Panc1 (cell line): ENCODE data around the gene SAV1. TPM values are rescaled to one million over a fixed set of nuclear protein-coding genes. Genes with fewer than 3 reads are reported as not detected.
"Not testable (repeated sequence)": the region's sequence is repeated elsewhere in the genome, so short reads cannot be mapped to it uniquely, and the experiment has no call there.

Experiments
- ATAC-seq: fragments of 200-7000 bp; cut with Tn5 transposase; 2 replicates; pipeline ENCODE4 v1.9.1; 2020; ENCODE audit warnings: mild to moderate bottlenecking, moderate library complexity
- BruUV-seq: library from RNA; stranded (reverse); fragments of 400-500 nt; replicated peaks from 2 replicates; lab custom pipeline; 2021; lab: Mats Ljungman, UMichigan
- CTCF ChIA-PET: fragments of 300-600 bp; sonication (Branson Sonifier 250); formaldehyde crosslinking; loops from one replicate; lab custom pipeline; 2022; ENCODE audit warnings: antibody characterized with exemption; lab: Charles Lee
- POLR2A ChIA-PET: fragments of 300-600 bp; sonication (Branson Sonifier 250); formaldehyde crosslinking; loops from one replicate; lab custom pipeline; 2022; ENCODE audit warnings: antibody characterized with exemption; lab: Charles Lee
- DNase-seq: peaks from one replicate; pipeline ENCODE4 v3.0.0-alpha.2; 2010; ENCODE audit warnings: low read depth, low spot score
- H3K27ac ChIP-seq: 2 replicates; pipeline ENCODE4 v1.5.1; 2011; ENCODE audit warnings: mild to moderate bottlenecking, low read length, inconsistent platforms
- H3K27me3 ChIP-seq: fragments of 200-500 bp; sonication (Bioruptor generic); 2 replicates; pipeline ENCODE4 v1.6.0; 2014; ENCODE audit warnings: low read length, inconsistent platforms; ENCODE audit not compliant: control insufficient read depth, insufficient read depth
- H3K36me3 ChIP-seq: fragments of 200-500 bp; sonication (Bioruptor generic); 2 replicates; pipeline ENCODE4 v1.5.1; 2014; ENCODE audit warnings: inconsistent platforms, mild to moderate bottlenecking, low read length, moderate library complexity; ENCODE audit not compliant: control insufficient read depth, insufficient read depth
- H3K4me1 ChIP-seq: 2 replicates; pipeline ENCODE4 v1.5.1; 2011; ENCODE audit warnings: inconsistent platforms, mild to moderate bottlenecking, low read length, moderate library complexity; ENCODE audit not compliant: control insufficient read depth, insufficient read depth
- H3K4me3 ChIP-seq, 2 experiments: 2 replicates each; pipeline ENCODE4 v1.5.1; 2011 to 2012; ENCODE audit warnings: low read depth in 2 of 2, low read length in 2 of 2, mild to moderate bottlenecking in 2 of 2, inconsistent platforms in 1 of 2, moderate library complexity in 1 of 2
- H3K9me3 ChIP-seq: fragments of 200-500 bp; sonication (Bioruptor generic); 2 replicates; pipeline ENCODE4 v1.5.1; 2014; ENCODE audit warnings: low read depth, mild to moderate bottlenecking, inconsistent platforms, low read length, moderate library complexity; ENCODE audit not compliant: control insufficient read depth, insufficient read depth
- CTCF ChIP-seq: fragments of 450-650 bp; IDR thresholded peaks from 2 replicates; pipeline ENCODE4 v1.5.1; 2017; ENCODE audit warnings: mild to moderate bottlenecking
- POLR2AphosphoS5 ChIP-seq: IDR thresholded peaks from 2 replicates; pipeline ENCODE4 v1.6.1; 2012; ENCODE audit warnings: mild to moderate bottlenecking, low read depth, low read length, moderate library complexity
- SIN3A ChIP-seq: IDR thresholded peaks from 2 replicates; pipeline ENCODE4 v1.6.1; 2012; ENCODE audit warnings: low read depth, mild to moderate bottlenecking, low read length, moderate library complexity, borderline replicate concordance; ENCODE audit not compliant: insufficient read depth
- TCF7L2 ChIP-seq: IDR thresholded peaks from 2 replicates; pipeline ENCODE4 v1.6.1; 2011; ENCODE audit warnings: mild to moderate bottlenecking, low read depth, low read length, inconsistent platforms
- in situ Hi-C: cut with HindIII; loops from 2 replicates; pipeline ENCODE4 v1.10.0; 2016; ENCODE audit warnings: low sequenced_read_pairs, low pct_unique_long_range_greater_than_20kb
- intact Hi-C: fragments of 100-400 bp; cut with micrococcal nuclease; formaldehyde crosslinking; loops from one replicate; pipeline ENCODE4 v1.10.0; 2022; ENCODE audit not compliant: unreplicated experiment
- total RNA-seq: library from RNA; stranded (reverse); gene quantifications from one replicate; pipeline ENCODE4 v1.2.1, GENCODE V29; 2021; ENCODE audit not compliant: unreplicated experiment
- TF ChIP-seq, protein P1 (sequence below), 2 experiments: IDR thresholded peaks; 2 replicates each; pipeline ENCODE4 v1.6.1; 2011 to 2012; ENCODE audit warnings: low read depth in 2 of 2, control low read depth in 1 of 2, low read length in 1 of 2, mild to moderate bottlenecking in 1 of 2, moderate library complexity in 1 of 2; ENCODE audit not compliant: insufficient read depth in 1 of 2

Gene SAV1
- total RNA-seq, 1 experiment from 2014 or later = 13.2 TPM

GRCh38 chr14:50664579-50664978 lies 3.5 kb downstream of the SAV1 start:
- H3K27ac ChIP-seq, H3K4me3 ChIP-seq, in situ Hi-C loops, H3K27me3 ChIP-seq, ATAC-seq, intact Hi-C loops, H3K36me3 ChIP-seq, CTCF ChIA-PET, POLR2A ChIA-PET, BruUV-seq, DNase-seq, H3K9me3 ChIP-seq: not testable (repeated sequence)
- H3K4me1 ChIP-seq = peaks cover 13% of the 10 kb centered on the region; the same call in 1 of the 2 replicates

GRCh38 chr14:50659327-50659974 lies 8.7 kb downstream of the SAV1 start:
- in situ Hi-C loops = no loop called here
- Histone ChIP-seq H3K4me3 (no peak overlapping the region), H3K27ac (no peak overlapping the region), H3K9me3 (no peaks in the 10 kb centered on the region), H3K4me1 (peaks cover 4% of the 10 kb centered on the region; the same call in 1 of the 2 replicates), H3K36me3 (peaks cover 1% of the 10 kb centered on the region; the same call in 1 of the 2 replicates), H3K27me3 (no peaks in the 10 kb centered on the region)
- ATAC-seq (no peak), DNase-seq (no peak)
- TF ChIP-seq TCF7L2 (no peak), SIN3A (no peak), CTCF (no peak), POLR2AphosphoS5 (no peak)
- TF ChIP-seq, protein P1, sequence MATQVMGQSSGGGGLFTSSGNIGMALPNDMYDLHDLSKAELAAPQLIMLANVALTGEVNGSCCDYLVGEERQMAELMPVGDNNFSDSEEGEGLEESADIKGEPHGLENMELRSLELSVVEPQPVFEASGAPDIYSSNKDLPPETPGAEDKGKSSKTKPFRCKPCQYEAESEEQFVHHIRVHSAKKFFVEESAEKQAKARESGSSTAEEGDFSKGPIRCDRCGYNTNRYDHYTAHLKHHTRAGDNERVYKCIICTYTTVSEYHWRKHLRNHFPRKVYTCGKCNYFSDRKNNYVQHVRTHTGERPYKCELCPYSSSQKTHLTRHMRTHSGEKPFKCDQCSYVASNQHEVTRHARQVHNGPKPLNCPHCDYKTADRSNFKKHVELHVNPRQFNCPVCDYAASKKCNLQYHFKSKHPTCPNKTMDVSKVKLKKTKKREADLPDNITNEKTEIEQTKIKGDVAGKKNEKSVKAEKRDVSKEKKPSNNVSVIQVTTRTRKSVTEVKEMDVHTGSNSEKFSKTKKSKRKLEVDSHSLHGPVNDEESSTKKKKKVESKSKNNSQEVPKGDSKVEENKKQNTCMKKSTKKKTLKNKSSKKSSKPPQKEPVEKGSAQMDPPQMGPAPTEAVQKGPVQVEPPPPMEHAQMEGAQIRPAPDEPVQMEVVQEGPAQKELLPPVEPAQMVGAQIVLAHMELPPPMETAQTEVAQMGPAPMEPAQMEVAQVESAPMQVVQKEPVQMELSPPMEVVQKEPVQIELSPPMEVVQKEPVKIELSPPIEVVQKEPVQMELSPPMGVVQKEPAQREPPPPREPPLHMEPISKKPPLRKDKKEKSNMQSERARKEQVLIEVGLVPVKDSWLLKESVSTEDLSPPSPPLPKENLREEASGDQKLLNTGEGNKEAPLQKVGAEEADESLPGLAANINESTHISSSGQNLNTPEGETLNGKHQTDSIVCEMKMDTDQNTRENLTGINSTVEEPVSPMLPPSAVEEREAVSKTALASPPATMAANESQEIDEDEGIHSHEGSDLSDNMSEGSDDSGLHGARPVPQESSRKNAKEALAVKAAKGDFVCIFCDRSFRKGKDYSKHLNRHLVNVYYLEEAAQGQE (IDR thresholded peaks at IDR 0.05; ENCODE audit: insufficient read depth in 1 of 2, low read depth in 2 of 2, low read length in 1 of 2) = no peak
- ChIA-PET CTCF (no interaction called here), POLR2A (no interaction called here)
- no TSS peak for BruUV-seq
- intact Hi-C loops = no loop called here

DNA sequence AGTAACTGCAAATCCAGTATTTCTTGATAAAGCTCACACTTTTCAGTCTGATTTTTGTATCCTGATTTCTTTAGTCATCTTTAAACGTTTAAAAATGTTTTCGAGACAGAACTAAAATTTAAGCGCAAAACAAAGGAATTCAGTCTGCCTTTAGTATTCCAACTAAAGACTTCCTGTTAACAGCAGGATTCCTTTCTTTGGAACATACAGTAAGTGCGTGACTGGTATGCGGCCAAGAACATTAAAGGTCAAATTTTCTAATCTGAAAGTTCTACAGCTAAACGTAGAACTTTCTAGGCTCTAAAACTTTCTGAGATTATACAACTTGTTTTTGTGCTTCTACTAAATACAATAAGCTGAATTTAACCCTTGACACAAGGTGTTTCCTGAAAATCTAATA lies 9.9 kb downstream of the SAV1 start:
- ChIA-PET POLR2A (interaction anchor here (0.6 kb wide), 1 partner anchor 79 kb away, joined by 16 read pairs; no protein-coding TSS in a partner anchor), CTCF (no interaction called here)
- in situ Hi-C loops (no loop called here), intact Hi-C loops (no loop called here)
- H3K9me3 ChIP-seq = no peaks in the 10 kb centered on the region
- no peak for TF ChIP-seq TCF7L2
- TF ChIP-seq CTCF = no peak
- no peak for TF ChIP-seq POLR2AphosphoS5
- no peak for TF ChIP-seq SIN3A
- TF ChIP-seq, protein P1 (IDR thresholded peaks at IDR 0.05; ENCODE audit: insufficient read depth in 1 of 2, low read depth in 2 of 2, low read length in 1 of 2) = no peak
- DNase-seq (no peak), ATAC-seq (no peak)
- no peaks in the 10 kb centered on the region for H3K27me3 ChIP-seq
- BruUV-seq = no TSS peak
- H3K36me3 ChIP-seq = no peaks in the 10 kb centered on the region
- no peak overlapping the region for H3K27ac ChIP-seq
- no peak overlapping the region for H3K4me3 ChIP-seq
- peaks cover 4% of the 10 kb centered on the region; the same call in 1 of the 2 replicates for H3K4me1 ChIP-seq
